Skeletal muscle satellite cell (primary cell): ENCODE data around the gene ABCC1. TPM values are rescaled to one million over a fixed set of nuclear protein-coding genes. Genes with fewer than 3 reads are reported as not detected.
"Not testable (repeated sequence)": the region's sequence is repeated elsewhere in the genome, so short reads cannot be mapped to it uniquely, and the experiment has no call there.

ENCODE experiments used
- H3K27me3 ChIP-seq: 2 replicates; pipeline ENCODE4 v1.7.0; 2013; ENCODE audit warnings: low read length; ENCODE audit not compliant: control insufficient read depth, insufficient read depth
- H3K36me3 ChIP-seq: 2 replicates; pipeline ENCODE4 v1.7.0; 2013; ENCODE audit warnings: mild to moderate bottlenecking, control low read depth, low read length; ENCODE audit not compliant: insufficient read depth
- H3K4me1 ChIP-seq: 2 replicates; pipeline ENCODE4 v1.7.0; 2013; ENCODE audit warnings: low read length; ENCODE audit not compliant: control insufficient read depth, insufficient read depth
- H3K4me2 ChIP-seq: 2 replicates; pipeline ENCODE4 v1.7.0; 2013; ENCODE audit warnings: mild to moderate bottlenecking, low read length
- H3K4me3 ChIP-seq: 2 replicates; pipeline ENCODE4 v1.7.0; 2013; ENCODE audit warnings: low read length
- H3K9ac ChIP-seq: 2 replicates; pipeline ENCODE4 v1.7.0; 2013; ENCODE audit warnings: mild to moderate bottlenecking, low read depth, low read length, moderate library complexity
- H3K9me3 ChIP-seq: replicated peaks from 2 replicates; pipeline ENCODE4 v1.7.0; 2013; ENCODE audit warnings: mild to moderate bottlenecking, control low read depth, low read length
- total RNA-seq: library from RNA; depleted of rRNA; stranded (reverse); fragments of >200 nt; gene quantifications from 2 replicates; pipeline ENCODE4 v1.2.3, GENCODE V29; 2012; rRNA removed

The ABCC1 gene
- total RNA-seq, result 28.1 and 29.9 TPM in 2 replicates

DNA sequence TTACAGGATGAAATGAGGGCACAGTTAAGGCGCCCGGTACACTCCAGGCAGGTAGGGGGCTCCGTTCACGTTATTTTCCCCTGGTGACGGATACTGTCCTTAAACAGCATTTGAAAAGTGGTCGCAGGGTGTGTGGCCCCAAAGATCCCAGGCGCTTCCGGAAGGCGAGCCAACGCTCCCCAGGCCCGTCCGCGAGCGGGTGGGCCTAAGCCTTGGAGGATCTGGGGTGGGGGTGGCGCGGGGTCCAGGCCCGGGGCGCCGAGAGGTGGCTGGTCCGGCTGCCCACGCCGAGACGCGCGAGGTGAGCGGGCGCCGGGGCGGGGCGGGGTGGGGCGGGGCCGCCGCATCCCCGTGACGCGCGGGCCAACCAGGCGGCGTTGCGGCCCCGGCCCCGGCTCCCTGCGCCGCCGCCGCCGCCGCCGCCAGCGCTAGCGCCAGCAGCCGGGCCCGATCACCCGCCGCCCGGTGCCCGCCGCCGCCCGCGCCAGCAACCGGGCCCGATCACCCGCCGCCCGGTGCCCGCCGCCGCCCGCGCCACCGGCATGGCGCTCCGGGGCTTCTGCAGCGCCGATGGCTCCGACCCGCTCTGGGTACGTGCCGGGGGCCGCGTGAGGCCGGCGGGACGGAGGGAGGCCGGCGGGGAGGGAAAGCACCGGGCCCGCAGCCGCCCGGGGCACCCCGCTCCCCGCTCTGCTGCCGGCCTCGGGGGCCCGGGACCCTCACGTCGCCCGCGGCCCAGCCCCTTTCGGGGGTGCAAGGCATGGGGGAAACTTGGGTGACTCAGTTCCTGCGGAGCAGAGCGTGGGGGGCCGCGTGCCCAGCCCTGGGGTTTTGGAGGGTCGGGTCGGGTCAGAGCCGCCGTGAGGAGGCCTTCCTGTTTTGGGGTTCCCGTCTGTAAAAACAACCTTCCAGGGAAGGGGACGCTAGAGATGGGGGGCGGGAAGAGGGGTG lies at the start of gene ABCC1:
Gene ABCC1, plus strand, starts transcription at position 407 of the 951 bp plus-strand sequence. Its CDS starts 136 bp downstream, at position 543.
- H3K4me2 ChIP-seq, result peak within 1 kb of the TSS; percentile 96
- H3K36me3 ChIP-seq, result peaks cover 3% of the 10 kb centered on the region
- H3K27me3 ChIP-seq, result no peaks in the 10 kb centered on the region
- peak within 1 kb of the TSS; percentile 95 for H3K9ac ChIP-seq
- H3K4me1 ChIP-seq, result peaks cover 41% of the 10 kb centered on the region
- peak within 1 kb of the TSS; percentile 74 for H3K4me3 ChIP-seq
- no peaks in the 10 kb centered on the region for H3K9me3 ChIP-seq

DNA sequence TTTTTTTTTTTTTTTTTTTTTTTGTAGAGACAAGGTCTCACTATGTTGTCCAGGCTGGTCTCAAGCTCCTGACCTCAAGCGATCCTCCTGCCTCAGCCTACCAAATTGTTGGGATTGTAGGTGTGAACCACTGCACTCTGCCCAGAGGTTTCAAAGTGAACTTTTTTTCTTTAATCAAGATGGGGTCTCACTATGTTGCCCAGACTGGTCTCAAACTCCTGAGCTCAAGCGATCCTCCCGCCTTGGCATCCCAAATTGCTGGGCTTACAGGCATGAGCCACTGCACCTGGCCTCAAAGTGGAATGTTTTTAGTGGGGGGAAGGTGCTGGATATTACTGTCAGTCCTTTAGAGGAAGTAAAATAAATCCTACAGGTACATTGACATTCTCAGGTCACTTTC lies 49.1 kb upstream of the ABCC1 start:
- no peaks in the 10 kb centered on the region for H3K9me3 ChIP-seq
- H3K27me3 ChIP-seq, result no peaks in the 10 kb centered on the region
- H3K4me3 ChIP-seq, result no peak overlapping the region
- no peak overlapping the region for H3K9ac ChIP-seq
- no peaks in the 10 kb centered on the region for H3K36me3 ChIP-seq
- no peak overlapping the region for H3K4me2 ChIP-seq
- H3K4me1 ChIP-seq, result peaks cover 23% of the 10 kb centered on the region

DNA sequence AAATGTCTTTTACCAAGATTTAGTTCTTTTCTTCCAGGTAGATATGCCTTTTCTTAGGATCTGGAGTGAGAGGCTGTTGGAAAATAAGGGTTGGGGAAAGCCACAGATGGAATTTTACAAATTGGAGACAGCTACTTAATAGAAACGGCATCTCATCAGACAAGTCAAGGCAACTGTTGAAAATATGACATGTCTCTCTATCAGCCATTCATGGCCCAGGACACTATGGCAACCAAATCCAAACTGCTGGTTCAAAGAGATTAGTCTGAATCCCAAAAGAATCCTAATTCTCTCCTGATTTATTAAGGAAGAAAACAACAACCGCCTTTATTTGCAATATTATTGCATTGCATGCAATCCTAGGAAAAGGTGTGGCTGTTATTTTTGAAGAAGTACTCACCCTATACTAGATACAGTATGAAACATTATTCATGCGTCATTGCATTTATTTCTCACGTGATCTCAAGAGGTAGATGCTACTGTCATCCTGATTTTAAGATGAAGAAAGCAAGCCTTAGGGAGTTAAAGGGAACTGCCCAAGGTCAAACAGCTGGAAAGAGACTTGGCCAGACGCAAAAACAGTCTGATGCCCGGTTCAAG lies 48.4 kb upstream of the ABCC1 start:
- peaks cover 23% of the 10 kb centered on the region for H3K4me1 ChIP-seq
- no peaks in the 10 kb centered on the region for H3K27me3 ChIP-seq
- no peaks in the 10 kb centered on the region for H3K36me3 ChIP-seq
- no peaks in the 10 kb centered on the region for H3K9me3 ChIP-seq
- H3K4me3 ChIP-seq, result no peak overlapping the region
- no peak overlapping the region for H3K9ac ChIP-seq
- H3K4me2 ChIP-seq, result no peak overlapping the region

DNA sequence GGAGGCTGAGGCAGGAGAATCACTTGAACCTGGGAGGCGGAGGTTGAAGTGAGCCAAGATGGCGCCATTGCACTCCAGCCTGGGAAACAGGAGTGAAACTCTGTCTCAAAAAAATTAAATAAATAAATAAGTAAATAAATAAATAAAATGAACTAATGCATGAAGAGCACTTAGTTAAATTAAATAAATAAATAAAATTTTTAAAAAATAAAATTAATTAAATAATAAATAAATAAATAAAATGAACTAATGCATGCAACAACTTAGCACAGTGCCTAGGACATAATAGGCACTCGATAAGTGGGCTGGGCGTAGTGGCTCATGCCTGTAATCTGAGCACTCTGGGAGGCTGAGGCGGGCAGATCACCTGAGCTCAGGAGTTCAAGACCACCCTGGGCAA lies 45.5 kb upstream of the ABCC1 start:
- H3K36me3 ChIP-seq, result no peaks in the 10 kb centered on the region
- H3K4me2 ChIP-seq, result no peak overlapping the region
- H3K9ac ChIP-seq, result no peak overlapping the region
- peaks cover 13% of the 10 kb centered on the region for H3K4me1 ChIP-seq
- H3K27me3 ChIP-seq, result no peaks in the 10 kb centered on the region
- no peaks in the 10 kb centered on the region for H3K9me3 ChIP-seq
- H3K4me3 ChIP-seq, result no peak overlapping the region

DNA sequence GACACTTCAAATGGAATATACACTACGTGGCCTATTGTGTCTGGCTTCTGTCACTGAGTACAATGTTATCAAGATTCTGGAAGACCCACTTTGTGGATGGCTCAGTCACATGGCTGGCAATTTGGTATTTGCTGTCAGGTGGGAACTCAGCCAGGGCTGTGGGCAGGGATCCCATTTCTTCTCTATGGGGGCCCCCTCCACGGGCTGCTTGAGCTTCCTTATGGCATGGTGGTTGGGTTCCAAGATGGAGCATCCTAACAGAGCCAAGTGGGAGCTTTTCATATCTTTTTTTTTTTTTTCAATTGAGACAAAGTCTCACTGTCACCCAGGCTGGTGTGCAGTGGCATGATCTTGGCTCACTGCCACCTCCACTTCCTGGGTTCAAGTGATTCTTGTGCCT lies 43.0 kb upstream of the ABCC1 start:
- Histone ChIP-seq H3K9me3 (no peaks in the 10 kb centered on the region), H3K4me2 (no peak overlapping the region), H3K36me3 (no peaks in the 10 kb centered on the region)

DNA sequence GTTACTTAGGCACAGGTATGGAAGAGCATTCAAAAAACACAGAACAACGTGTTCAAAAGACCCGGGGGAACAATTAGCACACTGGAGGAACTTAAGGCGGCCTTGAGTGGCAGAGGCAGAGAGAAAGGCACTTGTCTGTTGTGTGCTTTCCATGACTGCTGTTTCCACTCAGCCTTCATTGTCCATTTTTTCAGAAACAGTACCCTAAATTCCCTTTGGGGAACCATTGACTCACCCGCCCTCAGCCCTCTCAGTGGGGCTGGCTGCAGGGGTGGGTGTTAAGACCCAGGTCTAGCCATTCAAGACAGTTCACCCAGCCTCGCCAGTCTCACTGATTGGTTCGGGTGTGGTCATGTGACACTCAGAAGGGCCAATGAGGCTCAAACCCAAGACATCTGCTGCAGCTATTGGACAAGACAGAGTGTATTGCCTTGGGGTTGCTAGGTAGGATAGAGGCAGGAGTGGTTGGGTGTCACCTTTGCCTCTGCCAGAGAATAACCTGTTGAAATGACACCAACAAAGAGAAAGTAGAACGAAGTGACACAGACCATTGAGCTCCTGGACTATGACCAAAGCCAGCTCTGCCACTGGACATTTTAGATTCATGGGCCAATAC lies 41.4 kb upstream of the ABCC1 start:
- Histone ChIP-seq H3K27me3 (no peaks in the 10 kb centered on the region), H3K9ac (no peak overlapping the region), H3K36me3 (no peaks in the 10 kb centered on the region), H3K4me1 (no peaks in the 10 kb centered on the region), H3K9me3 (no peaks in the 10 kb centered on the region), H3K4me3 (no peak overlapping the region), H3K4me2 (no peak overlapping the region)

More for the DNA sequence above, 43.0 kb upstream of the ABCC1 start:
- no peaks in the 10 kb centered on the region for H3K4me1 ChIP-seq
- H3K9ac ChIP-seq, result no peak overlapping the region
- no peak overlapping the region for H3K4me3 ChIP-seq
- H3K27me3 ChIP-seq, result no peaks in the 10 kb centered on the region

DNA sequence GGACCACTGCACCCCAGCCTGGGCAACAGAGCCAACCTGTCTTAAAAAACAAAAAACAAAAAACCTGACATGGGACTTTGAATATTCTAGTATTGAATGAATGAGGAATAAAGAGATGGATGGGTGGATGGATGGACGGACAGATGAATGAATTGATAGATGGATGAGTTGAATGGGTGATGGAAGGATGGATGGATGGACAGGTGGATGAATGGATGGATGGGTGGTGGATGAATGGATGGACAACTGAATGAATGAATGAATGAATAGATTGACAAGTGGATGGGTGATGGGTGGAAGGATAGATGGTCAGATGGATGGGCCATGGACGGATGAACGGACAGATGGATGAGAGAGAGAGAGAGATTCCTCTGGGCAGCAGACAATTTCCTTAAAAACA lies 38.2 kb upstream of the ABCC1 start:
- Histone ChIP-seq H3K27me3 (no peaks in the 10 kb centered on the region), H3K4me3 (no peak overlapping the region), H3K9ac (no peak overlapping the region), H3K4me1 (no peaks in the 10 kb centered on the region), H3K4me2 (no peak overlapping the region), H3K9me3 (no peaks in the 10 kb centered on the region), H3K36me3 (no peaks in the 10 kb centered on the region)

DNA sequence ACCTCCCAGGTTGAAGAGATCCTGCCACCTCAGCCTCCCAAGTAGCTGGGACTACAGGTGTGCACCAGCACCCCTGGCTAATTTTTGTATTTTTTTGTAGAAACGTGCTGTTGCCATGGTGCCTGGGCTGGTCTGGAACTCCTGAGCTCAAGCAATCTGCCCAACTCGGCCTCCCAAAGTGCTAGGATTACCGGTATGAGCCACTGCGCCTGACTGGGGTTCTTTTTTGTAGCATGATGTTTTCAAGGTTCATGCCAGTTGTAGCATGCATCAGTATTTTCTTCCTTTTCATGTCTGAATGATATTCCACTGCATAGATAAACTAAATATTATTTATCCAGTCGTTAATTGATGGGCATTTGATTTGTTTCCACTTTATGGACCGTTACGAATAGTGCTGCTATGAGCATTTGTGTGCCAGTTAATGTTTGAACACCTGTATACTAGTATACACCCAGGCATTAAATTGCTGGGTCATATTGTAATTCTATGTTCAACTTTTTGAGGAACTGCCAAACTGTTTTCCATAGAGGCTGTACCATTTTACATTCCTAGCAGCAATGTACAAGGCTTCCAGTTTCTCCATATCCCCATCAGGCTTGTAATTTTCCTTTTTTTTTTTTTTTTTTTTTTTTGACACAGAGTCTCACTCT lies 36.2 kb upstream of the ABCC1 start:
- Histone ChIP-seq H3K4me1 (no peaks in the 10 kb centered on the region), H3K9ac (no peak overlapping the region), H3K4me3 (no peak overlapping the region), H3K9me3 (no peaks in the 10 kb centered on the region), H3K27me3 (no peaks in the 10 kb centered on the region), H3K4me2 (no peak overlapping the region), H3K36me3 (no peaks in the 10 kb centered on the region)

DNA sequence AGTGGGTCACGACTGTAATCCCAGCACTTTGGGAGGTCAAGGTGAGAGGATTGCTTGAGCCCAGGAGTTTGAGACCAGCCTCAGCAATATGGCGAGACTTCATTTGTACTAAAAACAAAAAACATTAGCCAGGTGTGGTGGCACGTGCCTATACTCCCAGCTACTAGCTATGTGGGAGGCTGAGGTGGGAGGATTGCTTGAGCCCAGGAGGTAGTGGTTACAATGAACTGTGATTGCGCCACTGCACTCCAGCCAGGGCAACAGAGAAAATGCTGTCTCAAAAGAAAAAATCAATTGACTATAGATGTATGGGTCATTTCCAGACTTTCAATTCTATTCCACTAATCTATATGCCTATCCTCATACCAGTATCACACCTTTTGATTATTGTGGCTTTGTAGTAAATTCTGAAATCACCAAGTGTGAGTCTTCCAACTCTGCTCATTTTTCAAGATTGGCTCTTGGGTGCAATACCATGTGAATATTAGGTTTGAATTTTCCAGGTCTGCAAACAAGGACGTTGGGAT lies 33.8 kb upstream of the ABCC1 start:
- H3K36me3 ChIP-seq, result no peaks in the 10 kb centered on the region
- H3K9me3 ChIP-seq, result no peaks in the 10 kb centered on the region
- H3K27me3 ChIP-seq, result no peaks in the 10 kb centered on the region
- no peak overlapping the region for H3K4me2 ChIP-seq
- no peak overlapping the region for H3K4me3 ChIP-seq
- H3K9ac ChIP-seq, result no peak overlapping the region
- peaks cover 13% of the 10 kb centered on the region for H3K4me1 ChIP-seq

DNA sequence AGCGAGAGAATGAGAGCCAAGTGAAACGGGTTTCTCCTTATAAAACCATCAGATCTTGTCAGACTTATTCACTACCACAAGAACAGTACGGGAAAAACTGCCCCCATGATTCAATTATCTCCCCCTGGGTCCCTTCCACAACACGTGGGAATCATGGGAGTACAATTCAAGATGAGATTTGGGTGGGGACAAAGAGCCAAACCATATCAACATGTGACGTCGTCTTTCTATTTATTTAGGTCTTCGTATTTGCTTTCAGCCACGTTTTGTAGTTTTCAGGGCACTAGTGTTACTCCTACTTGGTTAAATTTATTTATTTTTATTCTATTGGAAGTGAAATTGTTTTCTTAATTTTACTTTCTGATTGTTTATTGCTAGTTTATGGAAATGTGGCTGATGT lies 33.1 kb upstream of the ABCC1 start:
- Histone ChIP-seq H3K36me3 (no peaks in the 10 kb centered on the region), H3K4me2 (no peak overlapping the region), H3K9ac (no peak overlapping the region), H3K4me1 (peaks cover 15% of the 10 kb centered on the region), H3K27me3 (no peaks in the 10 kb centered on the region), H3K4me3 (no peak overlapping the region), H3K9me3 (no peaks in the 10 kb centered on the region)

DNA sequence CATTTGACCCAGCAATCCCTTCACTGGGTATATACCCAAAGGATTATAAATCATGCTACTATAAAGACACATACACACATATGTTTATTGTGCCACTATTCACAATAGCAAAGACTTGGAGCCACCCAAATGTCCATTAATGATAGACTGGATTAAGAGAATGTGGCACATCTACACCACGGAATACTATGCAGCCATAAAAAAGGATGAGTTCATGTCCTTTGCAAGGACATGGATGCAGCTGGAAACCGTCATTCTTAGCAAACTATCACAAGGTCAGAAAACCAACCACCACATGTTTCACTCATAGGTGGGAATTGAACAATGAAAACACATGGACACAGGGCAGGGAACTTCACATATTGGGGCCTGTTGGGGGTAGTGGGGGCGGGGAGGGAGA lies 31.1 kb upstream of the ABCC1 start:
- not testable (repeated sequence) for H3K9me3 ChIP-seq, H3K27me3 ChIP-seq, H3K4me2 ChIP-seq, H3K9ac ChIP-seq, H3K36me3 ChIP-seq, H3K4me3 ChIP-seq
- peaks cover 15% of the 10 kb centered on the region for H3K4me1 ChIP-seq
